Neural cell (in vitro differentiated cells): ENCODE data around the gene CYB561A3.

Experiments used
- CTCF ChIP-seq: fragments of 450-650 bp; IDR thresholded peaks from 2 replicates; pipeline ENCODE4 v1.5.1; 2014; ENCODE audit warnings: antibody characterized with exemption, mild to moderate bottlenecking, moderate library complexity; ENCODE audit not compliant: poor library complexity, severe bottlenecking
- EP300 ChIP-seq: fragments of 450-650 bp; conservative IDR thresholded peaks from 2 replicates; pipeline ENCODE4 v1.6.1; 2014; ENCODE audit warnings: antibody characterized with exemption, mild to moderate bottlenecking, moderate library complexity; ENCODE audit not compliant: poor library complexity, severe bottlenecking
- EZH2 ChIP-seq: fragments of 200-600, 300-800 bp; shearing (Covaris generic), sonication (generic); IDR thresholded peaks from 2 replicates; pipeline ENCODE4 v1.6.1; 2014; ENCODE audit warnings: antibody characterized with exemption, low read length, borderline replicate concordance, mild to moderate bottlenecking; ENCODE audit not compliant: insufficient read depth, poor library complexity, severe bottlenecking
- POLR2AphosphoS5 ChIP-seq: IDR thresholded peaks from 2 replicates; pipeline ENCODE4 v1.6.1; 2012
- REST ChIP-seq: IDR thresholded peaks from 2 replicates; pipeline ENCODE4 v1.6.1; 2012; ENCODE audit warnings: borderline replicate concordance
- SMC3 ChIP-seq: fragments of 450-650 bp; conservative IDR thresholded peaks from 2 replicates; pipeline ENCODE4 v1.6.1; 2014; ENCODE audit warnings: antibody characterized with exemption, mild to moderate bottlenecking, moderate library complexity; ENCODE audit not compliant: poor library complexity
- TAF1 ChIP-seq: IDR thresholded peaks from 2 replicates; pipeline ENCODE4 v1.6.1; 2012; ENCODE audit warnings: low read depth

GRCh38 chr11:61406067-61406466 is 44.4 kb upstream of the CYB561A3 start:
- TF ChIP-seq POLR2AphosphoS5 (no peak), CTCF (no peak), REST (no peak), SMC3 (no peak), EP300 (no peak), EZH2 (no peak), TAF1 (no peak)
